Cardiac muscle cell (in vitro differentiated cells and primary cell): ENCODE measurements around the gene TEPSIN. TPM values are rescaled to one million over a fixed set of nuclear protein-coding genes. Genes with fewer than 3 reads are reported as not detected.
A peak's percentile ranks its signal among the peaks of the same experiment; 100 is the strongest.

Experiments used
- DNase-seq, 2 donors: peaks; one replicate each; pipeline versions ENCODE4 v3.0.0 to v3.0.0-alpha.2; 2010 to 2017; ENCODE audit warnings: low read depth in 1 of 2, low spot score in 1 of 2
- H3K27ac ChIP-seq: fragments of 200-600 bp; sonication (generic); 2 replicates; pipeline ENCODE4 v1.5.1; 2016
- H3K27me3 ChIP-seq: fragments of 200-600 bp; sonication (generic); 2 replicates; pipeline ENCODE4 v1.6.0; 2016; ENCODE audit warnings: control low read depth
- H3K36me3 ChIP-seq: fragments of 200-600 bp; sonication (generic); 2 replicates; pipeline ENCODE4 v1.5.1; 2016; ENCODE audit warnings: control low read depth
- H3K4me1 ChIP-seq: fragments of 200-600 bp; sonication (generic); 2 replicates; pipeline ENCODE4 v1.8.1; 2017; ENCODE audit warnings: low read depth, mild to moderate bottlenecking, mixed run types
- H3K4me3 ChIP-seq: fragments of 200-600 bp; sonication (generic); 2 replicates; pipeline ENCODE4 v1.5.1; 2016; ENCODE audit warnings: mild to moderate bottlenecking
- H3K9me3 ChIP-seq: fragments of 200-600 bp; sonication (generic); 2 replicates; pipeline ENCODE4 v1.5.1; 2017; ENCODE audit warnings: low read depth, mild to moderate bottlenecking, control low read depth
- polyA plus RNA-seq: library from polyadenylated mRNA; unstranded; fragments of >200 nt; fragmentation: Nextera tagmentation; extraction: Ambion mirVana; gene quantifications from 2 replicates; pipeline ENCODE4 v1.2.1, GENCODE V29; 2016
- total RNA-seq: library from RNA; depleted of rRNA; stranded (reverse); fragments of >200 nt; gene quantifications from 2 replicates; pipeline ENCODE4 v1.2.3, GENCODE V29; 2016
- TF ChIP-seq, protein P1 (sequence below): IDR thresholded peaks from 2 replicates; pipeline ENCODE4 v1.5.1; 2012; ENCODE audit warnings: low read depth, mild to moderate bottlenecking, low read length

The TEPSIN gene
- total and polyA plus RNA-seq, 2 experiments from 2014 or later: 34.8 to 52.5 TPM

DNA sequence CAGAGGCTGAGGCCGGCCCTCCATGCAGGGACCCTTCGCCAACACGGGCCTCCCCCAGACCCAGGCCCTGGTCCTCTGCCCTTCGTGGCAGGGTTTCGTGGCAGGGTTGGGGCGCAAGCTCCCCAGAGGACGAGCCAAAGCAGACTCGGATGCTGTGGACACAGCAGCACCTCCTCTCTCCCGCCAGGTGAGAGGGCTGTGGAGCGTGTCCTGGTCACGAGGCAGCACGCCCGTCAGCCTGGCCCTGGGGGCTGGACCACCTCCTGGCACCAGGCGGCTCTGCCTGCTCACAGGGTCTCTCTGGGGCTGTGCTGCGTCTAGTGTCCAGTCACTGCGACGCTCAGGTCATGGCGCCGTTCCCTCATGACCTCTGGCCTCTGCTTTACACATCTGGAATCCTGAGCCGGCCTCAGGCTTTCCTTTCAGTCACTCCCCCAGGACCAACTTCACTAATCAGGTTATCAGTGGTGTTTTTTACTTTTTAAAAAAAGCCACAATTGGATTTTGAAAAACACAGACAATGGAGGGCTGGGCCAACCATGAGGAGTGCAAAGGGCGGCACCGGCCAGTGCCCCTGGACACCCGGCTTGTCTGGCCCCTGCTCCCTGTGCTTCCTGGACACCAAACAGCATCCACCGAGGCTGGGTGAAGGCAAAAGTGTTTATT is 5.6 kb upstream of the TEPSIN start:
- Histone ChIP-seq H3K27ac (no peak overlapping the region), H3K36me3 (no peaks in the 10 kb centered on the region), H3K4me3 (no peak overlapping the region), H3K27me3 (no peaks in the 10 kb centered on the region), H3K9me3 (no peaks in the 10 kb centered on the region), H3K4me1 (no peaks in the 10 kb centered on the region)
- TF ChIP-seq, protein P1, sequence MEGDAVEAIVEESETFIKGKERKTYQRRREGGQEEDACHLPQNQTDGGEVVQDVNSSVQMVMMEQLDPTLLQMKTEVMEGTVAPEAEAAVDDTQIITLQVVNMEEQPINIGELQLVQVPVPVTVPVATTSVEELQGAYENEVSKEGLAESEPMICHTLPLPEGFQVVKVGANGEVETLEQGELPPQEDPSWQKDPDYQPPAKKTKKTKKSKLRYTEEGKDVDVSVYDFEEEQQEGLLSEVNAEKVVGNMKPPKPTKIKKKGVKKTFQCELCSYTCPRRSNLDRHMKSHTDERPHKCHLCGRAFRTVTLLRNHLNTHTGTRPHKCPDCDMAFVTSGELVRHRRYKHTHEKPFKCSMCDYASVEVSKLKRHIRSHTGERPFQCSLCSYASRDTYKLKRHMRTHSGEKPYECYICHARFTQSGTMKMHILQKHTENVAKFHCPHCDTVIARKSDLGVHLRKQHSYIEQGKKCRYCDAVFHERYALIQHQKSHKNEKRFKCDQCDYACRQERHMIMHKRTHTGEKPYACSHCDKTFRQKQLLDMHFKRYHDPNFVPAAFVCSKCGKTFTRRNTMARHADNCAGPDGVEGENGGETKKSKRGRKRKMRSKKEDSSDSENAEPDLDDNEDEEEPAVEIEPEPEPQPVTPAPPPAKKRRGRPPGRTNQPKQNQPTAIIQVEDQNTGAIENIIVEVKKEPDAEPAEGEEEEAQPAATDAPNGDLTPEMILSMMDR: no peak
- no peak for DNase-seq

- no peaks in the 10 kb centered on the region for H3K36me3 ChIP-seq
- H3K9me3 ChIP-seq: no peaks in the 10 kb centered on the region
- TF ChIP-seq, protein P1: no peak
- no peak for DNase-seq
- no peaks in the 10 kb centered on the region for H3K27me3 ChIP-seq
- H3K4me1 ChIP-seq: no peaks in the 10 kb centered on the region
- no peak overlapping the region for H3K4me3 ChIP-seq
- no peak overlapping the region for H3K27ac ChIP-seq
These were observed 4.4 kb upstream of the TEPSIN start for GRCh38 chr17:81243333-81243664.

- no peaks in the 10 kb centered on the region for H3K9me3 ChIP-seq
- TF ChIP-seq, protein P1: no peak
- H3K36me3 ChIP-seq: no peaks in the 10 kb centered on the region
- DNase-seq: no peak
- H3K27ac ChIP-seq: no peak overlapping the region
- no peak overlapping the region for H3K4me3 ChIP-seq
- H3K27me3 ChIP-seq: no peaks in the 10 kb centered on the region
- H3K4me1 ChIP-seq: peaks cover 6% of the 10 kb centered on the region
These were observed 3.8 kb upstream of the TEPSIN start for GRCh38 chr17:81242421-81243332.

DNA sequence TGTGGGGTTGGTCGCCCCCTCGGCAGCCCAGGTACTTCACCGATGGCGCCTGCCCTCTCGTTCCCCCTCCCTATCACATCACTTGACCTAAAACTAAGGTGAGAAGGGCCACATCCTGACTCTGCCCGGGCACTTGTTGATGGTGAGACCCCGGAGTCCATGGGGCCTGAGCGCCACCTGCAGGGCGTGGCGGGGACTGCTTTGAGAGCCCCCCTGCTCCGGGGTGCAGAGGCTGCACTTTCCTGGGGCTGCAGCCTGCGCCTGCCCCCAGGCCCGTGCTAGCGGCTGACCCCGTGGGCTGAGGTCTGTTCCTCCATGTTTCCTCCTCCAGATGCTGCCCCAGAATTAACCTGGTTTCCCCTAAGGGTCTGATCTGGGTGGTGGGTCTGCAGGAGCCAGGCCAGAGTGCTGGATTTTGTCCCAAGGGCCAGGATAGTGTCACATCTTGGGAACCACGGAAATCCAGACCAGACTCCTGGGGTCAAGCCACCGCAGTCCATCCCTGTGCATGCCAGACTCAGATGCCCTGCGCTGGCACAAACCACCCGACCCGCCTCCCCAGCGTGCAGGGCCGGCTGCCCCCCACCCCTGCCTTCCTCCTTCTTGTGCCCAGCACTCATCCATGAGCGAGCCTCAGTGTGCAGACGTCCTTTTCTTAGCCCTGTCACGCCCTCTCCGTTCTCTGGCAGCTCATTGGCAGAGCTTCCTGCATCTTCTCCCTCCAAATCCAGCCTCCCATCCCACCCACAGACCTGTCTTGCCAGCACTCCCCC is 3.0 kb upstream of the TEPSIN start:
- DNase-seq: peak; percentile 48 to 72
- Histone ChIP-seq H3K36me3 (no peaks in the 10 kb centered on the region), H3K4me3 (no peak overlapping the region), H3K9me3 (no peaks in the 10 kb centered on the region), H3K27me3 (no peaks in the 10 kb centered on the region), H3K4me1 (peaks cover 8% of the 10 kb centered on the region), H3K27ac (no peak overlapping the region)
- TF ChIP-seq, protein P1: peak; percentile 65

GRCh38 chr17:81241203-81241602 is 2.3 kb upstream of the TEPSIN start:
- H3K9me3 ChIP-seq: no peaks in the 10 kb centered on the region
- DNase-seq: no peak
- H3K27me3 ChIP-seq: no peaks in the 10 kb centered on the region
- H3K4me3 ChIP-seq: no peak overlapping the region
- TF ChIP-seq, protein P1: no peak
- H3K27ac ChIP-seq: no peak overlapping the region
- H3K4me1 ChIP-seq: peaks cover 8% of the 10 kb centered on the region
- no peaks in the 10 kb centered on the region for H3K36me3 ChIP-seq
